ENCODE results near the gene TULP4.
"Not testable (repeated sequence)": the region's sequence is repeated elsewhere in the genome, so short reads cannot be mapped to it uniquely, and the experiment has no call there.

Gene TULP4

DNA sequence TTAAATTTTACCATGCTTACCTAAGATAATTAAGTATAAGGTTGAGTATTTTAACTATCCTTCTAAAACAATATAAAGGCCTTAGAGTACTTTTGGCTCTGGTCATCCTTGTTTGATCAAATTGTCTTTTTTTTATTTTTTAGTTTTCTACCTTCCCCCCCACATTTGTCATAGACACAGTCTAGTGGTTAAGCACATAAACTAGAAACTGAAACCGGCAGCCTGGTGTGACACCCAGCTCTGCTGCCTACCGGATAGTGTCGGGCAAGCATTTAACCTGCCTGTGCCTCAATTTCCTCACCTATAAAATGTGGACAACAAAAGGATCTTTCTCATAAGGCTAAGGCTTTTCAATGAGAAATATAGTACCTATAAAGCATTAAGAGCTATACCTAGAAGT is 21.6 kb upstream of the TULP4 start:
- POLR2A ChIA-PET = no interaction called here
- DNase-seq (ENCODE audit: low read depth, low spot score) = no peak
- CTCF ChIA-PET = no interaction called here
- TF ChIP-seq, protein P1, sequence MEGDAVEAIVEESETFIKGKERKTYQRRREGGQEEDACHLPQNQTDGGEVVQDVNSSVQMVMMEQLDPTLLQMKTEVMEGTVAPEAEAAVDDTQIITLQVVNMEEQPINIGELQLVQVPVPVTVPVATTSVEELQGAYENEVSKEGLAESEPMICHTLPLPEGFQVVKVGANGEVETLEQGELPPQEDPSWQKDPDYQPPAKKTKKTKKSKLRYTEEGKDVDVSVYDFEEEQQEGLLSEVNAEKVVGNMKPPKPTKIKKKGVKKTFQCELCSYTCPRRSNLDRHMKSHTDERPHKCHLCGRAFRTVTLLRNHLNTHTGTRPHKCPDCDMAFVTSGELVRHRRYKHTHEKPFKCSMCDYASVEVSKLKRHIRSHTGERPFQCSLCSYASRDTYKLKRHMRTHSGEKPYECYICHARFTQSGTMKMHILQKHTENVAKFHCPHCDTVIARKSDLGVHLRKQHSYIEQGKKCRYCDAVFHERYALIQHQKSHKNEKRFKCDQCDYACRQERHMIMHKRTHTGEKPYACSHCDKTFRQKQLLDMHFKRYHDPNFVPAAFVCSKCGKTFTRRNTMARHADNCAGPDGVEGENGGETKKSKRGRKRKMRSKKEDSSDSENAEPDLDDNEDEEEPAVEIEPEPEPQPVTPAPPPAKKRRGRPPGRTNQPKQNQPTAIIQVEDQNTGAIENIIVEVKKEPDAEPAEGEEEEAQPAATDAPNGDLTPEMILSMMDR (IDR thresholded peaks at IDR 0.05; ENCODE audit: insufficient read depth, low read length, missing control alignments) = no peak
- H3K4me3 ChIP-seq (ENCODE audit: low read depth, low read length) = no peak overlapping the region

DNA sequence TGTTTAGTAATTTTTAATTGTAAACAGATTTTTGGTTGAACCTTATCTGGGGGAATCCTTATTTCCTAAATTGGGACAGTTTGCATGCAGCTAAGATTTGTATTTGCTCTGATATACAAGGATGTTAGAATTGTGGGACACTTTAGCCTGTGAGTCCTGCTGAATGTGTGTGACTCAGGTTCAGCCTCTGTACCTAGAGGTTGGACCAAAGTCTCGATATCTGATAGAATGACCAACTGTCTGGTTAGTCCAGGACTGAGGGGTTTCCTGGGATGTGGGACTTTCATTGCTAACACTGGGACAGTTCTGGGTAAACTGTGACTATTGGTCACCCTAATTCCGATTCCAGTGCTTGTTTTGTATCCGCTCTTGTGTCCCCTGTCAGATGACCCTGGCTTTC is 20.2 kb upstream of the TULP4 start:
- TF ChIP-seq, protein P1 (IDR thresholded peaks at IDR 0.05; ENCODE audit: insufficient read depth, low read length, missing control alignments) = no peak
- no peak overlapping the region for H3K4me3 ChIP-seq (ENCODE audit: low read depth, low read length)
- CTCF ChIA-PET = no interaction called here

DNA sequence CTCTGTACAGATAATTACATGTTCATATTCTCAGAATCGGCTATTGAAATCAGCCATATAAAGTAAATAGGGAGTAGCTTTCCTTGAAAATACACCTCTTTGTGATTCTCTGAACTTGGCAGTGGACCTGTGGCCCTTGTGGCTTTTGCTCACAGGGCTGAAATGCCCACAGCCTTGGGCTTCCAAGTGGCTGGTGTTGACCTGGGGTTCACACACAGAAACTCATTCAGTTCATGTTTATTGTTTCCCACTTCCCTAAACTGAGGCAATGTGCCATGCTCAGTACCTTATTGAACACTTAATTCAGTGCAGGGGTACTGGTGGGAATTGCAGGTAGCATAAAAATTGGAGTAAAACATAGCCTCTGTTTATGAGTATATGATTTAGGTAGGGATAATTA is 19.1 kb upstream of the TULP4 start:
- TF ChIP-seq, protein P1 (IDR thresholded peaks at IDR 0.05; ENCODE audit: insufficient read depth, low read length, missing control alignments) = no peak
- ChIA-PET POLR2A (no interaction called here), CTCF (interaction anchor here (1.1 kb wide), 1 partner anchor 72 kb away, joined by 4 read pairs; no protein-coding TSS in a partner anchor)
- no peak for DNase-seq (ENCODE audit: low read depth, low spot score)
- no peak overlapping the region for H3K4me3 ChIP-seq (ENCODE audit: low read depth, low read length)

More for the DNA sequence above, 20.2 kb upstream of the TULP4 start:
- DNase-seq (ENCODE audit: low read depth, low spot score) = no peak
- POLR2A ChIA-PET = no interaction called here

DNA sequence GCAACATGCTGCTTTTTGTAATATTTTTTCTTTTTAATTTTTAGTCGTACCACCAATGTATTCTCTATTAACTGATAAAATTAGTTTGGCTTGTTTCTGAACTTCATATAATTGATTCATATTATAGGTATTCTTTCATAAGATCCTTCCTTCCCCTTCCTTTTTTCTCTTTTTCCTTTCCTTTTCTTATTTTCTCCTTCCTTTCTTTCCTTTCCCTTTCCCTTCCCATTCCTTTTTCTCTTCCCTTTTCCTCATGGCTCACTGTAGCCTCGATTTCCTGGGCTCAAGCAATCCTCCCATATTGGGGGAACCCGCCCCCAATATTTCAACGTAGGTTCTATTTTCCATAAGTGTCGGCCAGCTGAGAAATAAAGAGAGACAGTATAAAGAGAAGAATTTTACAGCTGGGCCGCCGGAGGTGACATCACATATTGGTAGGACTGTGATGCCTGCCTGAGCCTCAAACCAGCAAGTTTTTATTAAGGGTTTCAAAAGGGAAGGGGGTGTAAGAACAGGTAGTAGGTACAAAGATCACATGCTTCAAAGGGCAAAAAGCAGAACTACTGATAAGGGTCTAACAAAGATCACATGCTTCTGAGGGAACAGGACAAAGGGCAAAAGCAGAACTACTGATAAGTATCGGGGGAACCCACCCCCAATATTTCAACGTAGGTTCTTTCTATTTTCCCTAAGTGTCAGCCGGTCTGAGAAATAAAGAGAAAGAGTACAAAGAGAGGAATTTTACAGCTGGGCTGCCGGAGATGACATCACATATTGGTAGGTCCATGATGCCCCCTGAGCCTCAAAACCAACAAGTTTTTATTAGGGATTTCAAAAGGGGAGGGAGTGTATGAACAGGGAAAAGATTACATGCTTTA is 16.1 kb upstream of the TULP4 start:
- POLR2A ChIA-PET; H3K4me3 ChIP-seq (ENCODE audit: low read depth, low read length); DNase-seq (ENCODE audit: low read depth, low spot score); CTCF ChIA-PET: not testable (repeated sequence)

DNA sequence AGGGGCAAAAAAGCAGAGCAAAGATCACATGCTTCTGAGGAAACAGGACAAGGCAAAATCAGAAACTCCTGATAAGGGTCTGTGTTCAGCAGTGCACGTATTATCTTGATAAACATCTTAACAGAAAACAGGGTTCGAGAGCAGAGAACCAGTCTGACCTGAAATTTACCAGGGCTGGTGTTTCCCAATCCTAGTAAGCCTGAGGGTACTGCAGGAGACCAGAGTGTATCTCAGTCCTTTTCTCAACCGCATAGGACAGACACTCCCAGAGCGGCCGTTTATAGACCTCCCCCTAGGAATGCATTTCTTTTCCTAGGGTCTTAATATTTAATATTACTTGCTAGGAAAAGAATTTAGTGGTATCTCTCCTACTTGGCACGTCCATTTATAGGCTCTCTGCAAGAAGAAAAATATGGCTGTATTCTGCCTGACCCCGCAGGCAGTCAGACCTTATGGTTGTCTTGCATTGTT is 15.4 kb upstream of the TULP4 start:
- H3K4me3 ChIP-seq (ENCODE audit: low read depth, low read length); POLR2A ChIA-PET; CTCF ChIA-PET; DNase-seq (ENCODE audit: low read depth, low spot score): not testable (repeated sequence)

DNA sequence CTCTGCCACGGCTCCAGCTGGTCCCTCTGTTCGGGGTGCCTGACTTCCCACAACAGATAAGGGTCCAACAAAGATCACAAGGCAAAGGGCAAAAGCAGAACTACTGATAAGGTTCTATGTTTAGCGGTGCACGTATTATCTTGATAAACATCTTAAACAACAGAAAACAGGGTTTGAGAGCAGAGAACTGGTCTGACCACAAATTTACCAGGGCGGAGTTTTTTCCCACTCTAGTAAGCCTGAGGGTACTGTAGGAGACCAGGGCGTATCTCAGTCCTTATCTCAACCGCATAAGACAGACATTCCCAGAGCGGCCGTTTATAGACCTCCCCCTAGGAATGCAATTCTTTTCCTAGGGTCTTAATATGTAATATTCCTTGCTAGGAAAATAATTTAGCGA is 14.6 kb upstream of the TULP4 start:
- DNase-seq (ENCODE audit: low read depth, low spot score); CTCF ChIA-PET; POLR2A ChIA-PET; H3K4me3 ChIP-seq (ENCODE audit: low read depth, low read length): not testable (repeated sequence)

DNA sequence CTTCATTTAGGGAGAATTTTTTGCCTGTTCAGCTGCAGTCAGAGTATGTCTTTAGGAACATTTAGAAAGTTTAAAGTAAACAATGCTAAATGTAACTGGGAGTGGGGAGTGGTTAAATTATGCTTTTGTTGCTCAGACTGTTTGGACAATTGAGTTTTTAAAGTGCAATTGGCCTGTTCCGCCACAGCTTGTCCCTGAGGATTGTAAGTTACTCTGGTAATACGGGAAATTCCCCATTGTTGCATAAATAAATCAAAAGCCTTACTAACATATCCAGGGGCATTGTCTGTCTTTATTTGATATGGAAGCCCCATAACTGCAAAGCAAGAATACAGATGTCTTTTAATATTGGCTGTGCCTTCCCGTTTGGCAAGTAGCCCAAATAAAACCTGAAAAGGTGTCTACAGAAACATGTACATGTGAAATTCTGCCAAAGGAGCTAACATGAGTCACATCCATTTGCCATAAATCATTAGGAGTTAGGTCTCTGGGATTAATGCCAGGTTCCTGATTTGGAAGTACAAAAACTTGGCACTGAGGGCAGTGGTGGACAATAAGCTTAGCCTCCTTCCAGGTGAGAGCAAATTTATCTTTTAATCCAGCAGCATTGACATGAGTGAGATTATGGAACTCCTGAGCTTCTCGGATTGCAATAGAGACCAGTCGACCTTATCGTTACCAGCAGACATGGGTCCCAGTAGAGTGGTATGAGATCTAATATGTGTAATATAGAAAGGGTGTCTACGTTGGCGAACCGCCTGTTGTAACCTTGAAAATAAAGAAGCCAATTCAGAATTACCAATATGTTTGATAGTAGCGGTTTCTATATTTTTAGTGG is 11.7 kb upstream of the TULP4 start:
- DNase-seq (ENCODE audit: low read depth, low spot score); H3K4me3 ChIP-seq (ENCODE audit: low read depth, low read length); POLR2A ChIA-PET: not testable (repeated sequence)
- CTCF ChIA-PET = interaction anchor here (0.7 kb wide), 1 partner anchor 22 kb away, joined by 3 read pairs; no protein-coding TSS in a partner anchor

DNA sequence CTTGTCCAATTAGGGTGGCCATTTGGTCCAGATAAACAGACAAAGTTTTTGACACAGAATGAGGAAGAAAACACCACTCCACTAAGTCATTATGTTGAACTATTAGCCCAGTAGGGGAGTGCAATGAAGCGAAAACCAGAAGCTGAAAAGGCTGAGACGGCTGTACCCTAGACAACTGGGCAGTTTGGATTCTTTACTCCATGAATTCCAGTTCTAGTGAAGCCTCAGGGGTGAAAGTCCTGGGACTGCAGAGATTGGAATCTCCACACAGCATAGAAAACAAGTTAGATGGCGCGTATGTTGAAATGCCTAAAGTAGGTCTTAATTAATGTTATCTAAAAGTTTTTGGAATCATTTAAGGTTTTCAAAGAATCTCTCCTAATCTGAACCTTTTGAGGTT is 10.7 kb upstream of the TULP4 start:
- CTCF ChIA-PET = not testable (repeated sequence)

DNA sequence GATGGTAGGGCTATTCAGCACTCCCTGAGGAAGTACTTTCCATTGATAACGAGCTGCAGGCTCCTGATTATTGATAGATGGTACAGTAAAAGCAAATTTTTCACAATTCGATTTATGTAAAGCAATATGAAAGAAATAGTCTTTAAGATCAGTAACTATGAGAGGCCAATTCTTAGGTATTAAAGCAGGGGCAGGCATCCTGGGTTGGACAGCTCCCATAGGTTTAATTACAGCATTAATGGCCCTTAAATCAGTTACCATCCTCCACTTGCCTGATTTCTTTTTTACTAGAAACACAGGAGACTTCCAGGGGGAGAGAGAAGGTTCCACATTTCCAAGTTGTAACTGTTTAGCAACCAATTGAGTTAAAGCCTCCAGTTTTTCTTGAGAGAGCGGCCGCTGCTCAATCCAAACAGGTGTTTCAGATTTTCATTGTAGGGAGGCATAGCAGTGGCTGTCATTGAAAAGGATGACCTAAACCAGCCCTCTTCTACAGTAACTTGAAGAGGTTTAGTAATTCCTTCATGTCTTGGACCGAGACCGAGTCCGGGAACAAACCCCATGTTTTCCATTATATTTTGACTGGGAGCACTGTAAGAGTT is 10.0 kb upstream of the TULP4 start:
- CTCF ChIA-PET = interaction anchor here (0.9 kb wide), 1 partner anchor 88 kb away, joined by 3 read pairs; no protein-coding TSS in a partner anchor
- POLR2A ChIA-PET; DNase-seq (ENCODE audit: low read depth, low spot score); H3K4me3 ChIP-seq (ENCODE audit: low read depth, low read length): not testable (repeated sequence)

More for the DNA sequence above, 10.7 kb upstream of the TULP4 start:
- DNase-seq (ENCODE audit: low read depth, low spot score); POLR2A ChIA-PET; H3K4me3 ChIP-seq (ENCODE audit: low read depth, low read length): not testable (repeated sequence)

Data from AG04449 (cell line).